NCI-H1092 treated with DMSO at 0.1 percent for 48 hours (cell line): ENCODE measurements around the gene TCERG1L.
"Not testable (repeated sequence)": the region's sequence is repeated elsewhere in the genome, so short reads cannot be mapped to it uniquely, and the experiment has no call there.

Source experiments
- DNase-seq: peaks from one replicate; lab custom pipeline; 2025; lab: John Stamatoyannopoulos, UW

TCERG1L gene

GRCh38 chr10:131311661-131312477 lies at the start of gene TCERG1L:
TCERG1L (minus strand) TSS chr10:131311721; CDS start chr10:131311635, 86 bp downstream.
- peak; percentile 11 for DNase-seq

- no peak for DNase-seq
Measured at GRCh38 chr10:131358741-131359442, 47.4 kb upstream of the TCERG1L start.

- no peak for DNase-seq
Measured at GRCh38 chr10:131356442-131356841, 44.9 kb upstream of the TCERG1L start.

- DNase-seq, result no peak
Measured at GRCh38 chr10:131355881-131356280, 44.4 kb upstream of the TCERG1L start.

- DNase-seq, result no peak
Measured at GRCh38 chr10:131355056-131355455, 43.5 kb upstream of the TCERG1L start.

- no peak for DNase-seq
Measured at GRCh38 chr10:131354380-131354779, 42.9 kb upstream of the TCERG1L start.

- DNase-seq, result no peak
Measured at GRCh38 chr10:131352765-131353290, 41.3 kb upstream of the TCERG1L start.

- DNase-seq, result no peak
Measured at GRCh38 chr10:131350660-131351059, 39.1 kb upstream of the TCERG1L start.

- DNase-seq, result no peak
Measured at GRCh38 chr10:131350245-131350644, 38.7 kb upstream of the TCERG1L start.

- DNase-seq, result no peak
Measured at GRCh38 chr10:131346456-131346855, 34.9 kb upstream of the TCERG1L start.

- DNase-seq, result no peak
Measured at GRCh38 chr10:131345691-131346090, 34.2 kb upstream of the TCERG1L start.

GRCh38 chr10:131344747-131345146 lies 33.2 kb upstream of the TCERG1L start:
- no peak for DNase-seq

- no peak for DNase-seq
Measured at GRCh38 chr10:131337741-131338140, 26.2 kb upstream of the TCERG1L start.

- DNase-seq, result no peak
Measured at GRCh38 chr10:131332821-131333220, 21.3 kb upstream of the TCERG1L start.

GRCh38 chr10:131323880-131324279 lies 12.4 kb upstream of the TCERG1L start:
- no peak for DNase-seq

- no peak for DNase-seq
Measured at GRCh38 chr10:131323025-131323424, 11.5 kb upstream of the TCERG1L start.

GRCh38 chr10:131322575-131322974 lies 11.1 kb upstream of the TCERG1L start:
- DNase-seq, result not testable (repeated sequence)

- no peak for DNase-seq
Measured at GRCh38 chr10:131320860-131321604, 9.5 kb upstream of the TCERG1L start.

GRCh38 chr10:131318814-131319213 lies 7.3 kb upstream of the TCERG1L start:
- no peak for DNase-seq

- DNase-seq, result no peak
Measured at GRCh38 chr10:131318291-131318690, 6.8 kb upstream of the TCERG1L start.

GRCh38 chr10:131316321-131317075 lies 5.0 kb upstream of the TCERG1L start:
- DNase-seq, result no peak

- no peak for DNase-seq
Measured at GRCh38 chr10:131315344-131315743, 3.8 kb upstream of the TCERG1L start.
